ENCODE measurements around the gene FCF1.

The FCF1 gene

GRCh38 chr14:74712499-74713394, at the start of gene FCF1, which contains the start of gene AREL1:
Gene FCF1, plus strand, starts transcription at chr14:74713144. Its CDS starts 54 bp downstream, at chr14:74713198.
Gene AREL1, minus strand, starts transcription at chr14:74713080. Its CDS starts 27,465 bp downstream, at chr14:74685615.
- in situ Hi-C loops (cut with HindIII; ENCODE audit: low sequenced_read_pairs), result no loop called here

GRCh38 chr14:74663884-74664283, 49.1 kb upstream of the FCF1 start:
- in situ Hi-C loops (cut with HindIII; ENCODE audit: low sequenced_read_pairs), result no loop called here

GRCh38 chr14:74664717-74665116, 48.2 kb upstream of the FCF1 start:
- in situ Hi-C loops (cut with HindIII; ENCODE audit: low sequenced_read_pairs), result no loop called here

GRCh38 chr14:74667758-74668157, 45.2 kb upstream of the FCF1 start:
- in situ Hi-C loops (cut with HindIII; ENCODE audit: low sequenced_read_pairs), result no loop called here

GRCh38 chr14:74669256-74669655, 43.7 kb upstream of the FCF1 start:
- in situ Hi-C loops (cut with HindIII; ENCODE audit: low sequenced_read_pairs), result no loop called here

GRCh38 chr14:74669846-74670245, 43.1 kb upstream of the FCF1 start:
- in situ Hi-C loops (cut with HindIII; ENCODE audit: low sequenced_read_pairs), result no loop called here

GRCh38 chr14:74670726-74671411, 42.1 kb upstream of the FCF1 start:
- in situ Hi-C loops (cut with HindIII; ENCODE audit: low sequenced_read_pairs), result no loop called here

- in situ Hi-C loops (cut with HindIII; ENCODE audit: low sequenced_read_pairs), result no loop called here
These were observed 41.2 kb upstream of the FCF1 start for GRCh38 chr14:74671789-74672188.

- in situ Hi-C loops (cut with HindIII; ENCODE audit: low sequenced_read_pairs), result no loop called here
These were observed 39.2 kb upstream of the FCF1 start for GRCh38 chr14:74673768-74674167.

- in situ Hi-C loops (cut with HindIII; ENCODE audit: low sequenced_read_pairs), result no loop called here
These were observed 37.7 kb upstream of the FCF1 start for GRCh38 chr14:74675219-74675618.

GRCh38 chr14:74682169-74682952, 30.6 kb upstream of the FCF1 start:
- in situ Hi-C loops (cut with HindIII; ENCODE audit: low sequenced_read_pairs), result no loop called here

- in situ Hi-C loops (cut with HindIII; ENCODE audit: low sequenced_read_pairs), result no loop called here
These were observed 29.5 kb upstream of the FCF1 start for GRCh38 chr14:74683406-74683805.

- in situ Hi-C loops (cut with HindIII; ENCODE audit: low sequenced_read_pairs), result no loop called here
These were observed 28.5 kb upstream of the FCF1 start for GRCh38 chr14:74684434-74684833.

GRCh38 chr14:74685056-74685455, 27.9 kb upstream of the FCF1 start:
- in situ Hi-C loops (cut with HindIII; ENCODE audit: low sequenced_read_pairs), result no loop called here

GRCh38 chr14:74685921-74686678, 26.8 kb upstream of the FCF1 start:
- in situ Hi-C loops (cut with HindIII; ENCODE audit: low sequenced_read_pairs), result no loop called here

- in situ Hi-C loops (cut with HindIII; ENCODE audit: low sequenced_read_pairs), result no loop called here
These were observed 21.5 kb upstream of the FCF1 start for GRCh38 chr14:74691456-74691855.

GRCh38 chr14:74693191-74693590, 19.8 kb upstream of the FCF1 start:
- in situ Hi-C loops (cut with HindIII; ENCODE audit: low sequenced_read_pairs), result no loop called here

GRCh38 chr14:74695406-74695805, 17.5 kb upstream of the FCF1 start:
- in situ Hi-C loops (cut with HindIII; ENCODE audit: low sequenced_read_pairs), result no loop called here

- in situ Hi-C loops (cut with HindIII; ENCODE audit: low sequenced_read_pairs), result no loop called here
These were observed 15.9 kb upstream of the FCF1 start for GRCh38 chr14:74697011-74697410.

GRCh38 chr14:74697543-74697942, 15.4 kb upstream of the FCF1 start:
- in situ Hi-C loops (cut with HindIII; ENCODE audit: low sequenced_read_pairs), result no loop called here

- in situ Hi-C loops (cut with HindIII; ENCODE audit: low sequenced_read_pairs), result no loop called here
These were observed 15.0 kb upstream of the FCF1 start for GRCh38 chr14:74697976-74698375.

Measured in DLD1 (cell line).